ENCODE results near the gene MAPK11.

- TF ChIP-seq CUX1 (IDR thresholded peaks at IDR 0.05; ENCODE audit: insufficient replicate concordance, low read depth, low read length) = no peak
- no peak for TF ChIP-seq ZNF274 (IDR thresholded peaks at IDR 0.05; ENCODE audit: insufficient read depth, insufficient read length)
- no peak for TF ChIP-seq PAX8 (IDR thresholded peaks at IDR 0.05)
- TF ChIP-seq PBX3 (IDR thresholded peaks at IDR 0.05; ENCODE audit: insufficient replicate concordance, low read depth, low read length) = no peak
- no peak for TF ChIP-seq EP300 (IDR thresholded peaks at IDR 0.05; ENCODE audit: borderline replicate concordance in 1 of 2, control insufficient read depth in 1 of 2, low read depth in 2 of 2, low read length in 2 of 2)
- no peak for TF ChIP-seq EED (IDR thresholded peaks at IDR 0.05; ENCODE audit: low read depth)
- TF ChIP-seq REST (IDR thresholded peaks at IDR 0.05; ENCODE audit: low read depth, low read length) = no peak
- no peak for TF ChIP-seq TCF7 (IDR thresholded peaks at IDR 0.05; ENCODE audit: borderline replicate concordance)
- TF ChIP-seq YY1 (IDR thresholded peaks at IDR 0.05; ENCODE audit: low read depth, low read length) = no peak
- no peak for TF ChIP-seq GABPA (IDR thresholded peaks at IDR 0.05; ENCODE audit: low read depth)
These were observed 54.7 kb downstream of the MAPK11 start for GRCh38 chr22:50215297-50216054.

All from GM12878 (cell line).